ENCODE data around the gene PTPRG.

The PTPRG gene

GRCh38 chr3:62159056-62159708 is 597.8 kb downstream of the PTPRG start:
- DNase-seq (ENCODE audit: low spot score), result no peak

DNA sequence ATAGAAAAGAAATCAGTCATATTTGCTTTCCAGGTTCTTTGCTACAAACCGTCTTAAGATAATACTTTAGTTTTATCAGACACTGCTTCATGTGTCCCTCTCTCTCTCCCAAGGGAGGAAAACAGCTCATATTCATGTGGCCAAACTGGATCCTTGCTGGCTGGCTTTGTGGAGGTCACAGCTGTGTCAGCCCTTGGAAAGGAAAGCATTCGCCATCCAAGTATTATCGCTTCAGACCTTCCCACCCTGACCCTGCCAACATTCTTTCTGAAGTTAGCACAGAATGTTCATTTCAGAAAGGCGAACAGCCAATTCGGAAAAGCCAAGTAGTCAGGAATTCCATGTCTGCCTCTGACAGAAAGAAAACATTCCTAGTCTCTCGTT is 598.3 kb downstream of the PTPRG start:
- DNase-seq (ENCODE audit: low spot score), result no peak

GRCh38 chr3:62161371-62161770 is 600.0 kb downstream of the PTPRG start:
- no peak for DNase-seq (ENCODE audit: low spot score)

DNA sequence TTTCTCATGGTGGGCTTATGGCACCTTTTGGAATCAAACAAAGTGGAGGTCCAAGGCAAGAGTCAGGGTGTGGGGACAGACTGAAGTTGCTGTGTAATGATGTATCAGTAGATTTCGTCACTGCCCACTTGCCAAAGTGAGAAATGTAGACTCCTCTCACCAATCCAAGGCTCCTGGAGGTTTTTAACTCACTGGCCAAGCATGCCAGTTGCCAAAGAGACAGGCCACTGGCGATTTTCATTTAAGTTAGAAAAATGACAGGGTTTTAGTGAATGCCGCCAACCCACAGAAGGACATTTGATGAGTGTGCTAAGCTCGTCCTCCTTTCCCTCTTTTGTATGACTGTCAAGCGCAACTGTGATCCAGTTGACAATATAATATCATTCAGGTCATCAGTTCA is 602.8 kb downstream of the PTPRG start:
- no peak for DNase-seq (ENCODE audit: low spot score)

GRCh38 chr3:62164746-62165145 is 603.4 kb downstream of the PTPRG start:
- DNase-seq (ENCODE audit: low spot score), result no peak

GRCh38 chr3:62167566-62168262 is 606.3 kb downstream of the PTPRG start:
- DNase-seq (ENCODE audit: low spot score), result no peak

DNA sequence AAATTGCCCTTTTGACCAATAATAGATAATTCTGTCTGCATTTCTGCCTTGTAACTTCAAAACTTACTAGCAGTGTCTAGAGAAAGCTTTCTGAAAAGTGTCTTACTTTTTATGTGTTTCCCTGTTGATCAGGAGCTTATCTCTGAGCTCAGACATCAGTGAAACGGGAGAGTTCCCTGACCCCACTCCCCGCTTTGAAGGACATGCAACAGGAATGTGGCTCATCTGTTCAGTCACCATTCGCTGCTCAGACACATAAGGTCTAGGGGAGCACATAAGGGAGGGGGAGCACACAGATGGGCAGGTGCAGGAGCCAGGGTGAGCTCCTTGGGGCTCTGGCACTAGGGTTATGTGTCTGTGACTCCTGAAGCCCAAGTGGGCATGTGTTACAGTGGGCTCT is 607.0 kb downstream of the PTPRG start:
- no peak for DNase-seq (ENCODE audit: low spot score)

DNA sequence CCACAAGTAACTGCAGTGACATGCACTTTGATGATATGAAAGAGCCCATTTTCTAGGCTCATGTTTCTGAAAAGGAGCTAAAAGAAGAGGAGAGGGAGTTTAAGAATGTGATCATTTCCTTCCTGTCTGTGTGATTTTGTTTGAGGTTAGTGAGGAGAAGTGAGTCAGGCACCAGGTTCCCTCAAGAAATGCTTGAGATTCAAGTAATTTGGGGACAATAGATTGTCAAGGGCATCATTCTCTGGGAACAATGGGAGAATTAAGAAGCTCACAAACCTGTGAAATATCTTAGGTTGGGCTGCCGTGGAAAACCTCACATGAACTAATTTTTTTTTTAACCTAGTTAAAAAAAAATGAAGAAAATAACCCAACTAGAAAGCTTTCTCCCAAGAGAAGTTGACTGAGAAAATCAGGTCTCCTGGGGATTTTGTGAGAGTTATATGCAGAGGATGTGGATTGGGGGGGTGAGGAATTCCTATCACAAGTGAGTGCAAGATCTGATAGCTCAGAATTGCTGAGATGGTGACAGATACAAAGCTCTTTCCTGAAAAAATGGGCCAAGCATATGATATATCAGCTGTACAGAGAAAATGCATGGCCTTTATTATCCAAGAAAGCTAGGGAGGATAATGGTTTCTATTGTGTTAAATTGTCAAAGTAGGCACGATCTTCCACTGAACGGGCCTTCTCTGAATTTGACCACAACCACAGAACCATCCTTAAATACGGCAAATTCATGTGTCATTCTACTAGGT is 608.7 kb downstream of the PTPRG start:
- no peak for DNase-seq (ENCODE audit: low spot score)

DNA sequence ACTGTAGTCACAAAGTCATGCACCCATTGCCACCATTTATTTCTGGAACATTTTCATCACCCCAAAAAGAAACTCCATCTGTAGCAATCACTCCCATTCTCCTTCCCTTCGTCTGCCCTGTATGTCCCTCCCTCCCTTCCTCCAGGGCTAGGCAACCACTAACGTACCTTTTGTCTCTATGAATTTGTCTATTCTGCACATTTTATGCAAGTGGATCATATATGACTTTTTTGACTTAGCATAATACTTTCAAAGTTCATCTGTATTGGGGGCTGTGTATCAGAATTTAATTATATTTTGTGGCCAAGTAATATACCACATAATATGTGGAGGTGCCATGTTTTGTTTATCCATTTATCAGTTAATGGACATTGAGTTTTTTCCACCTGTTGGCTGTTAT is 610.4 kb downstream of the PTPRG start:
- no peak for DNase-seq (ENCODE audit: low spot score)

- no peak for DNase-seq (ENCODE audit: low spot score)
These were observed 610.8 kb downstream of the PTPRG start for GRCh38 chr3:62172199-62172598.

- no peak for DNase-seq (ENCODE audit: low spot score)
These were observed 612.7 kb downstream of the PTPRG start for GRCh38 chr3:62173939-62174515.

DNA sequence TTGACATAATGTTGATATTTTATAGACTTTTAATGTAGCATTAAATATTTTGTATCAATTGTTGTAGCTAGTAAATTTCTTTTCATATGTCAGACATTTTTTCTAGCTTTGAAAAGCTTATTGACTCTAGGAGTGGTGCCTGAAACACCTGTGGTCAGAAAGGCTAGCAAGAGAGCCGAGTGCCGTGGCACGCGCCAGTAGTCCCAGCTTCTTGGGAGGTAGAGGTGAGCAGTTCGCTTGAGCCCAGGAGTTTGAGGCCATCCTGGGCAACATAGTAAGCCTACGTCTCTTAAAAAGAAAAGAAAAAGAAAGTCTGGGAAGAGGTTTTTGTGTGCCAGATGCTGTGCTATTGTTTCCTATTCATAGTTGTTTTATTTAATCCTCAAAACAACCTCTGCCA is 613.8 kb downstream of the PTPRG start:
- no peak for DNase-seq (ENCODE audit: low spot score)

GRCh38 chr3:62178032-62178431 is 616.7 kb downstream of the PTPRG start:
- DNase-seq (ENCODE audit: low spot score), result no peak

DNA sequence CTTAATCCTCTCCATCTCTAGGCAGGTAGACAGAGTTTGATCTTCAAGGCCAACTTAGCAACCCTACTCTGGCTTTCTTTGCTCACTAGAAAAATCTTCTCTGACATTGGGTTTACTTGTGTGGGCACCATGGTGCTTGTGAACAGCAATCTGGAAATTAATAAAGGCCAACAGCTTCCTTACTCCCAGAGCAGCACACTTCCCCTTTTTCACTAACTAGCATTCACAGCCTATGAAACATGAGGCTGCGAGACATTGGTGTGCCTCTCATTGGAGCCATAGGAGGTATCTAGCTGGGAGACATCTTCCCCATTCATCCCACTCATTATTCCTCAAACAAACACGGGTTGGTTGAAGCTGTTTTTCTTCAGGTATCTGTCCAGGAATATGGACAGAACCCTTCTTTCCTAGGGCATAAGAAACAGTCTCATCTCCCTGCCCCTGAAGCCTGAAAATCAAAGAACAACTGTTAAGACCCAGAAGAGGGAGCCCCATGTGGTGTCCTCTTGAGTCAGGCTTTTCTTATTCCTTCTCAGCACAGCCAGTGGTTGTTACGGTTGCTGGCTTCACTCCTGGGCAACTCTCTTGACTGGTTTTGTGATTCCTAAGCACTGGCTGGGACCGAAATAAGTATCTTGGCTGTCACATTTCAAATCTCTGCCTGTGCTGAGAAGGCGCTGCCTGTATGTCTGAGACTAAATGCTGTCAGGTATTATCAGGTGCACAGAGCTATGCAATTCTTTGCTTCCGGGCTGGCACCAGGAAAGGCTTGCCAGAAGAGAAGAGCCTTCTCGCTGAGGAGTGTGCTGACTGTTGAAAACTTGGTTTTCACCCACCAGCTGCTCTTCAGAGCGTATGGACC is 617.6 kb downstream of the PTPRG start:
- no peak for DNase-seq (ENCODE audit: low spot score)

- DNase-seq (ENCODE audit: low spot score), result no peak
These were observed 619.1 kb downstream of the PTPRG start for GRCh38 chr3:62180514-62180913.

GRCh38 chr3:62183087-62183486 is 621.7 kb downstream of the PTPRG start:
- DNase-seq (ENCODE audit: low spot score), result no peak

DNA sequence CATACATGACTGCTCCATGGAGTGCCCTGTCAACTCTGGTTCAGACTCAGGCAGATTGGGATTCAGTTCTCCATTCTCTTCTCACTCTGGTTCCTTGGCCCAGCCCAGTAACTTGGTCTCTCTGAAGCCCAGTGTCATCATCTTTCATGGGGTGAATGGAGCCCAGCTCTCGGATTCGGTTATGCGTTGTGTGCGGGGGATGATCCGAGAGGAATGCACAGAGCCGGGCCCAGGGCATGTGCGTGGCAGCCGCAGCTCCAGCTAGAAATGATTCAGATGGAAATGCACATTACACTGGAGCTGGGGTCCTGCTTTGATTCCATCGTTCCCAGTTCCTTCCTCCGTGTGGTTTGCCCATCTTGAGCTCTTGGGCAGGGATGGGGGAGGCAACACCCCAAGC is 622.6 kb downstream of the PTPRG start:
- DNase-seq (ENCODE audit: low spot score), result no peak

DNA sequence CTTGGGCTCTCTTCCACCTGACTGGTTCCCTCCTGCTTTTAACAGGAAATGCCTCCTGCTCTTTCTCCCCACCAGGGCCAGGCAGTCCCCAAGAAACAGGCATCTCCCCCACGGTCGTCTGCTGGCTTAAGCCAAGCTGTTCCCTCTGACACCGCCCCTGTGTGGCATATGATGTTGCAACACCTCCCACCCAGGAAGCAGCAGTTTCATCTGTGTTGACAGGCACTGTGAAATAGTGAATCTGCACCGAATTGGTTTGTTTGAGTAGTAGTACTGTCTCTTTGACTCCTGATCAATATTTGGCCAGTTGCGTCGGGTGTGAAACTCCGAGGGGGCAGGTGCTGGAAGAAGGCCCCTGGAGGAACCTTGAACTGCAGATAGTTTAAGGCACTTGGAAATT is 623.2 kb downstream of the PTPRG start:
- DNase-seq (ENCODE audit: low spot score), result no peak

GRCh38 chr3:62187022-62187431 is 625.7 kb downstream of the PTPRG start:
- DNase-seq (ENCODE audit: low spot score), result peak; percentile 54

- peak; percentile 83 for DNase-seq (ENCODE audit: low spot score)
These were observed 627.5 kb downstream of the PTPRG start for GRCh38 chr3:62188681-62189375.

GRCh38 chr3:62189376-62189698 is 628.0 kb downstream of the PTPRG start:
- no peak for DNase-seq (ENCODE audit: low spot score)

DNA sequence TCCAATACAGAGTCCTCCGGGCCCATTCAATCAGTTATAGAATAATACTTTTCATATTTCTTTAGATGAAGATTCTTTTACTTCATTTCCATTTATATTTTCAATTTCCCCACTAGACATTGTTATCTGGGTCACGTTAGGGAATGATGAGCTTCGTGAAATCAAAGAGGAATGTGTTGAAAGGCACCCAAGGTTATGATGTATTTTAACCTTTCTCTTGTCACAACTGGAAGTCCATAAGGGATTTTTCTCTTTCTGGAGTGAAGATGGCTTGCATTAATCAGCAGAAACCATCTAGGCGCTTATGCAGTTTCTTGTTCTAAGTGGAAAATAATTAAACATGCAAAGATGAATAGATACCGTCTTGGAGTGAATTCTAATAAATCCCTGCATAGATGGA is 631.5 kb downstream of the PTPRG start:
- DNase-seq (ENCODE audit: low spot score), result no peak

Measured in D341Med (cell line).